ENCODE results near the gene HADHA.

- no peak for TF ChIP-seq YY1 (IDR thresholded peaks at IDR 0.05; ENCODE audit: insufficient read depth, insufficient read length)
- TF ChIP-seq ZNF274 (IDR thresholded peaks at IDR 0.05; ENCODE audit: low read depth, low read length) = no peak
Observed at GRCh38 chr2:26273501-26273900, 29.1 kb upstream of the HADHA start.
